GM21717 (cell line): ENCODE measurements around the gene ATP8A2.
"Not testable (repeated sequence)": the region's sequence is repeated elsewhere in the genome, so short reads cannot be mapped to it uniquely, and the experiment has no call there.

Experiments
- ATAC-seq: cut with Tn5 transposase; IDR thresholded peaks from one replicate; pipeline ENCODE4 v1.9.1; 2021; ENCODE audit warnings: mild to moderate bottlenecking, moderate library complexity; ENCODE audit not compliant: unreplicated experiment

ATP8A2 gene

GRCh38 chr13:25457566-25457965 is 85.8 kb downstream of the ATP8A2 start:
- ATAC-seq = no peak

GRCh38 chr13:25462301-25463125 is 90.7 kb downstream of the ATP8A2 start:
- ATAC-seq = no peak

- ATAC-seq = no peak
These were observed 91.7 kb downstream of the ATP8A2 start for GRCh38 chr13:25463496-25463895.

GRCh38 chr13:25466880-25467279 is 95.1 kb downstream of the ATP8A2 start:
- ATAC-seq = no peak

- ATAC-seq = no peak
These were observed 96.8 kb downstream of the ATP8A2 start for GRCh38 chr13:25468325-25469168.

GRCh38 chr13:25469169-25469525 is 97.4 kb downstream of the ATP8A2 start:
- ATAC-seq = no peak

GRCh38 chr13:25473864-25474263 is 102.1 kb downstream of the ATP8A2 start:
- ATAC-seq = no peak

- ATAC-seq = no peak
These were observed 106.4 kb downstream of the ATP8A2 start for GRCh38 chr13:25478186-25478585.

GRCh38 chr13:25489238-25489637 is 117.5 kb downstream of the ATP8A2 start:
- no peak for ATAC-seq

GRCh38 chr13:25490236-25490635 is 118.5 kb downstream of the ATP8A2 start:
- ATAC-seq = no peak

GRCh38 chr13:25493931-25494640 is 122.3 kb downstream of the ATP8A2 start:
- ATAC-seq = no peak

GRCh38 chr13:25494698-25495411 is 123.1 kb downstream of the ATP8A2 start:
- no peak for ATAC-seq

GRCh38 chr13:25501231-25501630 is 129.5 kb downstream of the ATP8A2 start:
- no peak for ATAC-seq

- no peak for ATAC-seq
These were observed 130.3 kb downstream of the ATP8A2 start for GRCh38 chr13:25502031-25502430.

- no peak for ATAC-seq
These were observed 130.8 kb downstream of the ATP8A2 start for GRCh38 chr13:25502551-25502950.

GRCh38 chr13:25503856-25504255 is 132.1 kb downstream of the ATP8A2 start:
- ATAC-seq = no peak

GRCh38 chr13:25507841-25508240 is 136.1 kb downstream of the ATP8A2 start:
- no peak for ATAC-seq

GRCh38 chr13:25513060-25513459 is 141.3 kb downstream of the ATP8A2 start:
- not testable (repeated sequence) for ATAC-seq

GRCh38 chr13:25518441-25518840 is 146.7 kb downstream of the ATP8A2 start:
- no peak for ATAC-seq

GRCh38 chr13:25525884-25526283 is 154.1 kb downstream of the ATP8A2 start:
- ATAC-seq = no peak

GRCh38 chr13:25528266-25528665 is 156.5 kb downstream of the ATP8A2 start:
- no peak for ATAC-seq
